Stimulated activated CD4-positive, alpha-beta T cell treated with anti-CD3 and anti-CD28 coated beads, Interleukin-15, amount 100 ng/mL, for 48 hours (primary cell): ENCODE results near the gene VARS2.
"Not testable (repeated sequence)": the region's sequence is repeated elsewhere in the genome, so short reads cannot be mapped to it uniquely, and the experiment has no call there.

Experiments used
- DNase-seq, 2 donors: peaks; one replicate each; pipeline ENCODE4 v3.0.0-alpha.2; 2020; ENCODE audit warnings: low read depth in 2 of 2

The VARS2 gene

GRCh38 chr6:30962716-30963115 lies 48.7 kb downstream of the VARS2 start:
- DNase-seq, result no peak

GRCh38 chr6:30963641-30964040 lies 49.6 kb downstream of the VARS2 start:
- DNase-seq, result no peak

- DNase-seq, result no peak
Measured at GRCh38 chr6:30964075-30964474, 50.0 kb downstream of the VARS2 start.

- DNase-seq, result no peak
Measured at GRCh38 chr6:30965140-30965601, 51.1 kb downstream of the VARS2 start.

GRCh38 chr6:30966154-30966553 lies 52.1 kb downstream of the VARS2 start:
- DNase-seq, result no peak

- DNase-seq, result not testable (repeated sequence)
Measured at GRCh38 chr6:30969171-30969570, 55.1 kb downstream of the VARS2 start.

- no peak for DNase-seq
Measured at GRCh38 chr6:30970946-30971345, 56.9 kb downstream of the VARS2 start.

GRCh38 chr6:30972816-30973215 lies 58.8 kb downstream of the VARS2 start:
- no peak for DNase-seq

- DNase-seq, result no peak
Measured at GRCh38 chr6:30974490-30975252, 60.6 kb downstream of the VARS2 start.
